GM12878 (cell line): ENCODE measurements around the gene ADAMTS18. TPM values are rescaled to one million over a fixed set of nuclear protein-coding genes. Genes with fewer than 3 reads are reported as not detected.

Experiments
- ATAC-seq: fragments of 200-7000 bp; cut with Tn5 transposase; 3 replicates; pipeline ENCODE4 v1.9.1; 2020; ENCODE audit warnings: mild to moderate bottlenecking, moderate library complexity
- BruUV-seq: library from RNA; stranded (reverse); fragments of 400-500 nt; replicated peaks from 2 replicates; lab custom pipeline; 2021; lab: Mats Ljungman, UMichigan
- CTCF ChIA-PET: fragments of 300-600 bp; sonication (Branson Sonifier 250); formaldehyde crosslinking; extraction: SDS; loops from one replicate; lab custom pipeline; 2021; ENCODE audit warnings: inconsistent platforms; lab: Yijun Ruan, JAX
- POLR2A ChIA-PET: fragments of 350-600 bp; formaldehyde crosslinking; extraction: SDS; loops from one replicate; lab custom pipeline; 2021; ENCODE audit warnings: inconsistent platforms; lab: Charles Lee
- RAD21 ChIA-PET: fragments of 300-600 bp; sonication (Branson Sonifier 250); formaldehyde crosslinking; loops from one replicate; lab custom pipeline; 2023; ENCODE audit warnings: antibody characterized with exemption; ENCODE audit not compliant: unreplicated experiment; lab: Charles Lee
- SMC1A ChIA-PET: fragments of 300-600 bp; sonication (Branson Sonifier 250); formaldehyde crosslinking; loops from one replicate; lab custom pipeline; 2023; ENCODE audit not compliant: unreplicated experiment, uncharacterized antibody; lab: Charles Lee
- DNase-seq: peaks from one replicate; pipeline ENCODE4 v3.0.0-alpha.2; 2011; ENCODE audit warnings: low read depth, low spot score
- FAIRE-seq: peaks from 3 replicates; lab custom pipeline; 2011; peaks lifted over from hg19 to GRCh38; lab: Jason Lieb, UNC
- H2AFZ ChIP-seq: 2 replicates; pipeline ENCODE4 v1.6.0; 2011; ENCODE audit warnings: low read depth, low read length, control low read depth; ENCODE audit not compliant: control insufficient read depth
- H3K27ac ChIP-seq: 2 replicates; pipeline ENCODE4 v1.5.1; 2011; ENCODE audit warnings: control low read depth; ENCODE audit not compliant: control insufficient read depth, insufficient read depth
- H3K27me3 ChIP-seq, 2 experiments: replicated peaks in 1 of 2; 2 replicates each; pipeline versions ENCODE4 v1.6.0 to v1.6.1; 2011; ENCODE audit warnings: low read length in 1 of 2; ENCODE audit not compliant: control insufficient read depth in 2 of 2, insufficient read depth in 2 of 2
- H3K36me3 ChIP-seq, 2 experiments: 2 replicates each; pipeline ENCODE4 v1.5.1; 2011; ENCODE audit warnings: low read length in 1 of 2; ENCODE audit not compliant: control insufficient read depth in 2 of 2, insufficient read depth in 2 of 2
- H3K4me1 ChIP-seq: 2 replicates; pipeline ENCODE4 v1.6.1; 2011; ENCODE audit warnings: mild to moderate bottlenecking, low read length, moderate library complexity, mixed read lengths; ENCODE audit not compliant: control insufficient read depth, insufficient read depth
- H3K4me2 ChIP-seq: 2 replicates; pipeline ENCODE4 v1.6.0; 2011; ENCODE audit warnings: control low read depth; ENCODE audit not compliant: control insufficient read depth, insufficient read depth
- H3K4me3 ChIP-seq: fragments of 200-600 bp; sonication (generic); 2 replicates; pipeline ENCODE4 v1.5.1; 2016
- H3K79me2 ChIP-seq: 2 replicates; pipeline ENCODE4 v1.6.0; 2011; ENCODE audit warnings: low read length; ENCODE audit not compliant: control insufficient read depth, insufficient read depth
- H3K9ac ChIP-seq: 2 replicates; pipeline ENCODE4 v1.8.0; 2011; ENCODE audit warnings: low read length, control low read depth, mixed read lengths; ENCODE audit not compliant: control insufficient read depth, insufficient read depth
- H3K9me3 ChIP-seq: replicated peaks from 3 replicates; pipeline ENCODE4 v1.5.1; 2011; ENCODE audit warnings: mild to moderate bottlenecking, low read length; ENCODE audit not compliant: control insufficient read depth, insufficient read depth
- H4K20me1 ChIP-seq: 2 replicates; pipeline ENCODE4 v1.6.0; 2011; ENCODE audit not compliant: control insufficient read depth, insufficient read depth
- CHD1 ChIP-seq: IDR thresholded peaks from 2 replicates; pipeline ENCODE4 v1.6.1; 2012; ENCODE audit warnings: low read depth, low read length, improper control_type of control experiment
- EZH2 ChIP-seq: IDR thresholded peaks from 2 replicates; pipeline ENCODE4 v1.6.1; 2012; ENCODE audit warnings: low read depth, mild to moderate bottlenecking, control low read depth, inconsistent platforms, low read length, borderline replicate concordance; ENCODE audit not compliant: control insufficient read depth
- FOXM1 ChIP-seq: IDR thresholded peaks from 2 replicates; pipeline ENCODE4 v1.6.1; 2012; ENCODE audit warnings: low read depth, mild to moderate bottlenecking, inconsistent platforms, low read length, moderate library complexity
- GATAD2B ChIP-seq: fragments of 450-650 bp; conservative IDR thresholded peaks from 2 replicates; pipeline ENCODE4 v1.6.1; 2017; ENCODE audit warnings: low read depth, mild to moderate bottlenecking, moderate library complexity
- IKZF2 ChIP-seq, 2 experiments: fragments of 450-650 bp; IDR thresholded peaks; 2 replicates each; pipeline ENCODE4 v1.6.1; 2017; ENCODE audit warnings: mild to moderate bottlenecking in 2 of 2, moderate library complexity in 2 of 2
- LARP7 ChIP-seq: fragments of 450-650 bp; IDR thresholded peaks from 2 replicates; pipeline ENCODE4 v1.6.1; 2017; ENCODE audit warnings: mild to moderate bottlenecking
- NFXL1 ChIP-seq: fragments of 450-650 bp; IDR thresholded peaks from 2 replicates; pipeline ENCODE4 v1.6.1; 2017; ENCODE audit warnings: antibody characterized with exemption, mild to moderate bottlenecking, borderline replicate concordance
- NFYA ChIP-seq: IDR thresholded peaks from 2 replicates; pipeline ENCODE4 v1.6.1; 2011; ENCODE audit warnings: low read depth, mild to moderate bottlenecking, low read length, improper control_type of control experiment, borderline replicate concordance
- RAD51 ChIP-seq: fragments of 450-650 bp; IDR thresholded peaks from 2 replicates; pipeline ENCODE4 v1.6.1; 2016; ENCODE audit warnings: moderate library complexity, mild to moderate bottlenecking, inconsistent platforms
- SMAD1 ChIP-seq: fragments of 450-650 bp; IDR thresholded peaks from 2 replicates; pipeline ENCODE4 v1.6.1; 2018; ENCODE audit warnings: mild to moderate bottlenecking, low read depth; ENCODE audit not compliant: partially characterized antibody
- SREBF1 ChIP-seq: IDR thresholded peaks from 2 replicates; pipeline ENCODE4 v1.6.1; 2012; ENCODE audit warnings: mild to moderate bottlenecking, low read length
- WRNIP1 ChIP-seq: IDR thresholded peaks from 2 replicates; pipeline ENCODE4 v1.6.1; 2011; ENCODE audit warnings: low read depth, low read length, improper control_type of control experiment, borderline replicate concordance
- ZNF217 ChIP-seq: fragments of 450-650 bp; IDR thresholded peaks from 2 replicates; pipeline ENCODE4 v1.6.1; 2017; ENCODE audit warnings: antibody characterized with exemption, mild to moderate bottlenecking
- WGBS: methylation state at CpG from one replicate; pipeline ENCODE4 v1.1.6; 2016; ENCODE audit warnings: low lambda C conversion rate; ENCODE audit not compliant: insufficient replicate concordance, insufficient coverage; ENCODE audit errors: missing lambda C conversion rate; 5-methylcytosine and 5-hydroxymethylcytosine counted together
- in situ Hi-C: fragments of 300-500 bp; cut with MboI; formaldehyde crosslinking; loops from 9 replicates; pipeline ENCODE4 v1.14.3; 2018; ENCODE audit warnings: mixed read lengths
- intact Hi-C: fragments of 100-400 bp; cut with micrococcal nuclease; formaldehyde crosslinking; loops from one replicate; pipeline ENCODE4 v1.14.2; 2022; ENCODE audit not compliant: unreplicated experiment
- polyA plus RNA-seq, 11 experiments: library from polyadenylated mRNA; depleted of rRNA in 4 of 11; unstranded in 6 of 11; stranded (reverse) in 5 of 11; fragments of >200 nt; fragmentation: Nextera tagmentation in 4 of 11; fragmentation: Illumina TruSeq in 1 of 11; extraction: Ambion mirVana in 4 of 11; extraction: Trizol in 1 of 11; gene quantifications; 1 replicate in 1 of 11; 2 replicates in 10 of 11; pipeline versions ENCODE4 v1.2.1 to v1.2.3, GENCODE V29; 2011 to 2016; ENCODE audit warnings: inconsistent platforms in 2 of 11, missing spikeins in 2 of 11, low read depth in 1 of 11
- total RNA-seq, 4 experiments: library from RNA; depleted of rRNA in 3 of 4; stranded (reverse); fragments of >200 nt in 3 of 4; fragmentation: Illumina TruSeq in 1 of 4; extraction: Trizol in 1 of 4; gene quantifications; 2 replicates each; pipeline versions ENCODE4 v1.2.1 to v1.2.3, GENCODE V29; 2013 to 2021
- TF ChIP-seq, protein P1 (sequence below): fragments of 450-650 bp; IDR thresholded peaks from 2 replicates; pipeline ENCODE4 v1.6.1; 2017; ENCODE audit warnings: mild to moderate bottlenecking, moderate library complexity
- TF ChIP-seq, protein P2 (sequence below): fragments of 150-350 bp; IDR thresholded peaks from 2 replicates; pipeline ENCODE4 v1.6.1; 2014; ENCODE audit warnings: mild to moderate bottlenecking, low read depth, low read length
- TF ChIP-seq, protein P3 (sequence below): IDR thresholded peaks from 2 replicates; pipeline ENCODE4 v1.6.1; 2011; ENCODE audit warnings: low read depth, mild to moderate bottlenecking, low read length, moderate library complexity, borderline replicate concordance; ENCODE audit errors: extremely low read depth
- TF ChIP-seq, protein P4 (sequence below): fragments of 450-650 bp; IDR thresholded peaks from 2 replicates; pipeline ENCODE4 v1.6.1; 2018; ENCODE audit warnings: borderline replicate concordance, mild to moderate bottlenecking; ENCODE audit not compliant: partially characterized antibody

The ADAMTS18 gene
- total and polyA plus RNA-seq, 10 of the 15 experiments (the other 5 are each of a cell fraction or from before 2014, with no cell fraction given): not detected

DNA sequence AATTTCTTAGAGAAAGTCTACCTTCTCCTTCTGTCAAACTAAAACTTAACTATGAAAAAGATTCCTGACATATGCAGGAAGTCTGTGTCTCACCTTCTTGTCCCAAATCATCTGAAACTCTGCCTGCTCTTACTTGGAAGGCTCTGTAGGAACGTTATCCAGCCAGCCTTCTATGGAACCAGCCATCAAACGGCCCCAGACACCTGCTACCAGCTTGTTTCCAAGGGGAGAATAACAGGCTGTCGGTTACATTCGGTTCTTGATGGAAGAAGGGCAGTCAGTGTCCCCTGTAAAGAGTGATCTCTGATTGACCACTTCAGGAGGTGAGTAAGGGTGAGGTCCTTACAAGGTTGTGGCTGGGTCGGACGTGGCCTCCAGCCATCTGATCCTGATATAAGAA is 1.7 kb downstream of the ADAMTS18 start:
- ChIA-PET SMC1A (interaction anchor here (0.6 kb wide), 1 partner anchor 1213 kb away, joined by 3 read pairs; no protein-coding TSS in a partner anchor), CTCF (interaction anchor here (1.6 kb wide), 1 partner anchor 15 kb away, joined by 4 read pairs; no protein-coding TSS in a partner anchor), RAD21 (no interaction called here), POLR2A (no interaction called here)
- H4K20me1 ChIP-seq: no peaks in the 10 kb centered on the region
- H3K79me2 ChIP-seq: no peaks in the 10 kb centered on the region
- H3K27ac ChIP-seq: no peak overlapping the region
- H3K27me3 ChIP-seq: peaks cover 2% of the 10 kb centered on the region in 2 experiments; a peak in 2 of 4 replicates
- DNase-seq: no peak
- 2% methylated on average over 6 of the region's 6 CpGs for WGBS
- H3K4me1 ChIP-seq: no peaks in the 10 kb centered on the region
- no peak overlapping the region for H3K4me2 ChIP-seq
- no peak for ATAC-seq
- no peak for FAIRE-seq
- H3K36me3 ChIP-seq: no peaks in the 10 kb centered on the region; a peak in 1 of 4 replicates
- no peak overlapping the region for H2AFZ ChIP-seq
- no peak overlapping the region for H3K9ac ChIP-seq
- no peak overlapping the region for H3K4me3 ChIP-seq
- intact Hi-C loops: loop anchor here (10.0 kb wide), 1 partner anchor 152 kb away; no protein-coding TSS in a partner anchor
- BruUV-seq: no TSS peak
- H3K9me3 ChIP-seq: no peaks in the 10 kb centered on the region
- in situ Hi-C loops: no loop called here
- TF ChIP-seq SREBF1: no peak
- TF ChIP-seq WRNIP1: no peak
- TF ChIP-seq SMAD1: no peak
- no peak for TF ChIP-seq GATAD2B
- TF ChIP-seq, protein P1, sequence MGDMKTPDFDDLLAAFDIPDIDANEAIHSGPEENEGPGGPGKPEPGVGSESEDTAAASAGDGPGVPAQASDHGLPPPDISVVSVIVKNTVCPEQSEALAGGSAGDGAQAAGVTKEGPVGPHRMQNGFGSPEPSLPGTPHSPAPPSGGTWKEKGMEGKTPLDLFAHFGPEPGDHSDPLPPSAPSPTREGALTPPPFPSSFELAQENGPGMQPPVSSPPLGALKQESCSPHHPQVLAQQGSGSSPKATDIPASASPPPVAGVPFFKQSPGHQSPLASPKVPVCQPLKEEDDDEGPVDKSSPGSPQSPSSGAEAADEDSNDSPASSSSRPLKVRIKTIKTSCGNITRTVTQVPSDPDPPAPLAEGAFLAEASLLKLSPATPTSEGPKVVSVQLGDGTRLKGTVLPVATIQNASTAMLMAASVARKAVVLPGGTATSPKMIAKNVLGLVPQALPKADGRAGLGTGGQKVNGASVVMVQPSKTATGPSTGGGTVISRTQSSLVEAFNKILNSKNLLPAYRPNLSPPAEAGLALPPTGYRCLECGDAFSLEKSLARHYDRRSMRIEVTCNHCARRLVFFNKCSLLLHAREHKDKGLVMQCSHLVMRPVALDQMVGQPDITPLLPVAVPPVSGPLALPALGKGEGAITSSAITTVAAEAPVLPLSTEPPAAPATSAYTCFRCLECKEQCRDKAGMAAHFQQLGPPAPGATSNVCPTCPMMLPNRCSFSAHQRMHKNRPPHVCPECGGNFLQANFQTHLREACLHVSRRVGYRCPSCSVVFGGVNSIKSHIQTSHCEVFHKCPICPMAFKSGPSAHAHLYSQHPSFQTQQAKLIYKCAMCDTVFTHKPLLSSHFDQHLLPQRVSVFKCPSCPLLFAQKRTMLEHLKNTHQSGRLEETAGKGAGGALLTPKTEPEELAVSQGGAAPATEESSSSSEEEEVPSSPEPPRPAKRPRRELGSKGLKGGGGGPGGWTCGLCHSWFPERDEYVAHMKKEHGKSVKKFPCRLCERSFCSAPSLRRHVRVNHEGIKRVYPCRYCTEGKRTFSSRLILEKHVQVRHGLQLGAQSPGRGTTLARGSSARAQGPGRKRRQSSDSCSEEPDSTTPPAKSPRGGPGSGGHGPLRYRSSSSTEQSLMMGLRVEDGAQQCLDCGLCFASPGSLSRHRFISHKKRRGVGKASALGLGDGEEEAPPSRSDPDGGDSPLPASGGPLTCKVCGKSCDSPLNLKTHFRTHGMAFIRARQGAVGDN: no peak
- TF ChIP-seq NFXL1: no peak
- no peak for TF ChIP-seq CHD1
- TF ChIP-seq, protein P2, sequence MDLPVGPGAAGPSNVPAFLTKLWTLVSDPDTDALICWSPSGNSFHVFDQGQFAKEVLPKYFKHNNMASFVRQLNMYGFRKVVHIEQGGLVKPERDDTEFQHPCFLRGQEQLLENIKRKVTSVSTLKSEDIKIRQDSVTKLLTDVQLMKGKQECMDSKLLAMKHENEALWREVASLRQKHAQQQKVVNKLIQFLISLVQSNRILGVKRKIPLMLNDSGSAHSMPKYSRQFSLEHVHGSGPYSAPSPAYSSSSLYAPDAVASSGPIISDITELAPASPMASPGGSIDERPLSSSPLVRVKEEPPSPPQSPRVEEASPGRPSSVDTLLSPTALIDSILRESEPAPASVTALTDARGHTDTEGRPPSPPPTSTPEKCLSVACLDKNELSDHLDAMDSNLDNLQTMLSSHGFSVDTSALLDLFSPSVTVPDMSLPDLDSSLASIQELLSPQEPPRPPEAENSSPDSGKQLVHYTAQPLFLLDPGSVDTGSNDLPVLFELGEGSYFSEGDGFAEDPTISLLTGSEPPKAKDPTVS: no peak
- TF ChIP-seq IKZF2 (IDR thresholded peaks at IDR 0.05): no peak
- TF ChIP-seq, protein P3, sequence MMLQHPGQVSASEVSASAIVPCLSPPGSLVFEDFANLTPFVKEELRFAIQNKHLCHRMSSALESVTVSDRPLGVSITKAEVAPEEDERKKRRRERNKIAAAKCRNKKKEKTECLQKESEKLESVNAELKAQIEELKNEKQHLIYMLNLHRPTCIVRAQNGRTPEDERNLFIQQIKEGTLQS: no peak
- no peak for TF ChIP-seq NFYA
- TF ChIP-seq ZNF217: no peak
- no peak for TF ChIP-seq LARP7
- no peak for TF ChIP-seq FOXM1
- TF ChIP-seq EZH2: no peak
- TF ChIP-seq, protein P4, sequence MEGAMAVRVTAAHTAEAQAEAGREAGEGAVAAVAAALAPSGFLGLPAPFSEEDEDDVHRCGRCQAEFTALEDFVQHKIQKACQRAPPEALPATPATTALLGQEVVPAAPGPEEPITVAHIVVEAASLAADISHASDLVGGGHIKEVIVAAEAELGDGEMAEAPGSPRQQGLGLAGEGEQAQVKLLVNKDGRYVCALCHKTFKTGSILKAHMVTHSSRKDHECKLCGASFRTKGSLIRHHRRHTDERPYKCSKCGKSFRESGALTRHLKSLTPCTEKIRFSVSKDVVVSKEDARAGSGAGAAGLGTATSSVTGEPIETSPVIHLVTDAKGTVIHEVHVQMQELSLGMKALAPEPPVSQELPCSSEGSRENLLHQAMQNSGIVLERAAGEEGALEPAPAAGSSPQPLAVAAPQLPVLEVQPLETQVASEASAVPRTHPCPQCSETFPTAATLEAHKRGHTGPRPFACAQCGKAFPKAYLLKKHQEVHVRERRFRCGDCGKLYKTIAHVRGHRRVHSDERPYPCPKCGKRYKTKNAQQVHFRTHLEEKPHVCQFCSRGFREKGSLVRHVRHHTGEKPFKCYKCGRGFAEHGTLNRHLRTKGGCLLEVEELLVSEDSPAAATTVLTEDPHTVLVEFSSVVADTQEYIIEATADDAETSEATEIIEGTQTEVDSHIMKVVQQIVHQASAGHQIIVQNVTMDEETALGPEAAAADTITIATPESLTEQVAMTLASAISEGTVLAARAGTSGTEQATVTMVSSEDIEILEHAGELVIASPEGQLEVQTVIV: no peak
- TF ChIP-seq RAD51: no peak
